Endothelial cell of umbilical vein (primary cell): ENCODE measurements around the gene DEPDC1. TPM values are rescaled to one million over a fixed set of nuclear protein-coding genes. Genes with fewer than 3 reads are reported as not detected.

ENCODE experiments used
- BruUV-seq: library from RNA; stranded (reverse); fragments of 400-500 nt; replicated peaks from 2 replicates; lab custom pipeline; 2021; lab: Mats Ljungman, UMichigan
- CTCF ChIA-PET: fragments of 300-600, 350-600 bp; sonication (Branson Sonifier 250); formaldehyde crosslinking; loops from one replicate; lab custom pipeline; 2021; ENCODE audit warnings: antibody characterized with exemption, inconsistent platforms; lab: Charles Lee
- POLR2A ChIA-PET: fragments of 300-600, 350-600 bp; sonication (Branson Sonifier 250); formaldehyde crosslinking; loops from one replicate; lab custom pipeline; 2021; ENCODE audit warnings: antibody characterized with exemption, inconsistent platforms; lab: Charles Lee
- DNase-seq: peaks from one replicate; pipeline ENCODE4 v3.0.0-alpha.2; 2011; ENCODE audit warnings: low read depth, low spot score
- FAIRE-seq: peaks from 2 replicates; lab custom pipeline; 2011; peaks lifted over from hg19 to GRCh38; lab: Jason Lieb, UNC
- H2AFZ ChIP-seq: 2 replicates; pipeline ENCODE4 v1.6.0; 2012; ENCODE audit warnings: low read depth, low read length, control low read depth, inconsistent platforms
- H3K27ac ChIP-seq: 2 replicates; pipeline ENCODE4 v1.5.1; 2011; ENCODE audit warnings: low read depth, mild to moderate bottlenecking, control low read depth, low read length, moderate library complexity; ENCODE audit not compliant: insufficient read depth
- H3K27me3 ChIP-seq, 2 experiments: 2 replicates each; pipeline versions ENCODE4 v1.6.0 to v1.6.1; 2011; ENCODE audit warnings: low read length in 2 of 2, mixed read lengths in 1 of 2; ENCODE audit not compliant: control insufficient read depth in 2 of 2, insufficient read depth in 2 of 2
- H3K36me3 ChIP-seq, 2 experiments: 2 replicates in 1 of 2; 3 replicates in 1 of 2; pipeline ENCODE4 v1.5.1; 2011; ENCODE audit warnings: low read length in 2 of 2, mild to moderate bottlenecking in 1 of 2, moderate library complexity in 1 of 2; ENCODE audit not compliant: control insufficient read depth in 2 of 2, insufficient read depth in 2 of 2; ENCODE audit errors: extremely low read depth in 1 of 2
- H3K4me1 ChIP-seq: 3 replicates; pipeline ENCODE4 v1.5.1; 2011; ENCODE audit warnings: mild to moderate bottlenecking, low read length; ENCODE audit not compliant: control insufficient read depth, insufficient read depth; ENCODE audit errors: extremely low read depth
- H3K4me2 ChIP-seq: 2 replicates; pipeline ENCODE4 v1.6.1; 2011; ENCODE audit warnings: low read length, control low read depth, mixed read lengths; ENCODE audit not compliant: insufficient read depth
- H3K4me3 ChIP-seq, 3 experiments: fragments of 200-600 bp in 1 of 3; sonication (generic), shearing (Covaris generic) in 1 of 3; replicated peaks in 1 of 3; 2 replicates each; pipeline ENCODE4 v1.5.1; 2011 to 2016; ENCODE audit warnings: control low read depth in 3 of 3, low read length in 3 of 3, mild to moderate bottlenecking in 2 of 3, inconsistent platforms in 1 of 3, low read depth in 1 of 3, moderate library complexity in 1 of 3; ENCODE audit not compliant: insufficient read depth in 1 of 3
- H3K79me2 ChIP-seq: 2 replicates; pipeline ENCODE4 v1.6.0; 2012; ENCODE audit warnings: low read length, inconsistent platforms; ENCODE audit not compliant: control insufficient read depth, insufficient read depth
- H3K9ac ChIP-seq: replicated peaks from 2 replicates; pipeline ENCODE3; 2011; ENCODE audit warnings: low read length, control low read depth; ENCODE audit not compliant: insufficient read depth; ENCODE audit errors: extremely low read depth
- H3K9me1 ChIP-seq: replicated peaks from 3 replicates; pipeline ENCODE4 v1.6.0; 2011; ENCODE audit warnings: mild to moderate bottlenecking, low read length; ENCODE audit not compliant: control insufficient read depth, insufficient read depth; ENCODE audit errors: extremely low read depth
- H3K9me3 ChIP-seq: replicated peaks from 2 replicates; pipeline ENCODE4 v1.5.1; 2012; ENCODE audit warnings: low read length, inconsistent platforms; ENCODE audit not compliant: control insufficient read depth, insufficient read depth
- H4K20me1 ChIP-seq: replicated peaks from 2 replicates; pipeline ENCODE3; 2011; ENCODE audit warnings: mild to moderate bottlenecking, low read length; ENCODE audit not compliant: control insufficient read depth, insufficient read depth; ENCODE audit errors: extremely low read depth
- EZH2 ChIP-seq: IDR thresholded peaks from 2 replicates; pipeline ENCODE4 v1.6.1; 2012; ENCODE audit warnings: borderline replicate concordance, low read depth, mild to moderate bottlenecking, moderate library complexity, low read length, inconsistent platforms; ENCODE audit not compliant: severe bottlenecking
- FOS ChIP-seq: IDR thresholded peaks from 2 replicates; pipeline ENCODE4 v1.6.1; 2011; ENCODE audit warnings: mild to moderate bottlenecking, low read length, moderate library complexity, borderline replicate concordance; ENCODE audit not compliant: insufficient read depth
- GATA2 ChIP-seq: IDR thresholded peaks from 2 replicates; pipeline ENCODE4 v1.7.0; 2011; ENCODE audit warnings: low read depth, mild to moderate bottlenecking, moderate library complexity, mixed read lengths, low read length; ENCODE audit not compliant: insufficient read length, insufficient read depth
- JUN ChIP-seq: IDR thresholded peaks from 2 replicates; pipeline ENCODE4 v1.6.1; 2011; ENCODE audit warnings: borderline replicate concordance, low read depth; ENCODE audit not compliant: insufficient read length, insufficient read depth
- MYC ChIP-seq: IDR thresholded peaks from one replicate; pipeline ENCODE4 v1.6.1; 2011; ENCODE audit warnings: mild to moderate bottlenecking, low read depth, low read length
- POLR2A ChIP-seq: IDR thresholded peaks from 2 replicates; pipeline ENCODE4 v1.6.1; 2012; ENCODE audit warnings: low read depth, mild to moderate bottlenecking, control low read depth, low read length
- POLR2AphosphoS5 ChIP-seq: IDR thresholded peaks from 2 replicates; pipeline ENCODE4 v1.6.1; 2012; ENCODE audit warnings: low read depth, mild to moderate bottlenecking, control low read depth, low read length, moderate library complexity; ENCODE audit not compliant: insufficient read depth
- dilution Hi-C: fragments of 300-500 bp; cut with MboI; formaldehyde crosslinking; loops from one replicate; pipeline ENCODE4 v1.15.0; 2019; ENCODE audit warnings: low sequenced_read_pairs; ENCODE audit not compliant: extremely low pct_ligation_motif_present
- intact Hi-C: fragments of 100-400 bp; cut with micrococcal nuclease; formaldehyde crosslinking; loops from one replicate; pipeline ENCODE4 v1.10.0; 2022
- polyA plus RNA-seq, 4 experiments: library from polyadenylated mRNA; depleted of rRNA in 3 of 4; stranded (reverse) in 3 of 4; unstranded in 1 of 4; fragments of >200 nt; gene quantifications; 2 replicates each; pipeline versions ENCODE4 v1.2.1 to v1.2.3, GENCODE V29; 2011 to 2012; ENCODE audit warnings: missing spikeins in 1 of 4
- total RNA-seq: library from RNA; stranded (reverse); gene quantifications from 2 replicates; pipeline ENCODE4 v1.2.3, GENCODE V29; 2021
- TF ChIP-seq, protein P1 (sequence below): IDR thresholded peaks from 2 replicates; pipeline ENCODE4 v1.6.1; 2011; ENCODE audit not compliant: insufficient read depth, insufficient read length
- TF ChIP-seq, protein P2 (sequence below), 2 donors: IDR thresholded peaks; 1 replicate in 1 of 2; 2 replicates in 1 of 2; pipeline ENCODE4 v1.5.1; 2011; ENCODE audit warnings: low read length in 2 of 2, mild to moderate bottlenecking in 2 of 2, moderate library complexity in 2 of 2, control low read depth in 1 of 2, inconsistent platforms in 1 of 2, low read depth in 1 of 2; ENCODE audit not compliant: insufficient read depth in 1 of 2; ENCODE audit errors: extremely low read depth in 1 of 2

Gene DEPDC1
- total and polyA plus RNA-seq, 2 donors (not counting 3 experiments of a cell fraction or from before 2014, with no cell fraction given) = 5.5 to 30.4 TPM

DNA sequence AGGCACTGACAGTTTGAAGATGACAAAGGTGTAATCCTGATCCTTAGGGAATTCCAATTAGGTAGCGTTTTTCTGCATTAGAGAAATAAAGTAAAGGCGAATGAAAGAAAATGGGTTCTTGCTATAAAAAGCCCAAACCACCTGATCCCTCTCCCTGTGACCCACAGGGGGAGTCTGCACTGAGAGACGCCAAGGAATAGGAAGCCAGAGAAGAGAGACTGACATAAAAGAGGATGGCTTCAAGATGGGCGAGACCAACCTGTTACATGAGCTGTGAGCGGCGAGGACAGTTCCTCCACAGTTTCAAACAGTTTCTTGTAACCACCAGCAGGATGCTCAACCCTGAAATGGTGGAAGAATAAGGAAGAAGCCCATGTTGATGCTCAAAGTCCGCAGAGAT lies 48.5 kb downstream of the DEPDC1 start:
- CTCF ChIA-PET = interaction anchor here (1.4 kb wide), 1 partner anchor 64 kb away, joined by 3 read pairs; no protein-coding TSS in a partner anchor
- Histone ChIP-seq H3K36me3 (no peaks in the 10 kb centered on the region), H3K27me3 (peaks cover 0 to 2% of the 10 kb centered on the region in 2 experiments), H3K4me2 (no peak overlapping the region), H3K9me1 (no peaks in the 10 kb centered on the region), H3K79me2 (no peaks in the 10 kb centered on the region), H3K27ac (no peak overlapping the region), H3K9me3 (no peaks in the 10 kb centered on the region), H3K9ac (no peak overlapping the region), H4K20me1 (no peaks in the 10 kb centered on the region), H2AFZ (no peak overlapping the region), H3K4me1 (no peaks in the 10 kb centered on the region), H3K4me3 (no peak overlapping the region)
- FAIRE-seq (no peak), DNase-seq (no peak)
- TF ChIP-seq POLR2AphosphoS5 = no peak
- no peak for TF ChIP-seq POLR2A
- no peak for TF ChIP-seq MYC
- no peak for TF ChIP-seq FOS
- TF ChIP-seq, protein P1, sequence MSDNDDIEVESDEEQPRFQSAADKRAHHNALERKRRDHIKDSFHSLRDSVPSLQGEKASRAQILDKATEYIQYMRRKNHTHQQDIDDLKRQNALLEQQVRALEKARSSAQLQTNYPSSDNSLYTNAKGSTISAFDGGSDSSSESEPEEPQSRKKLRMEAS = no peak
- no peak for TF ChIP-seq EZH2
- no peak for TF ChIP-seq JUN
- TF ChIP-seq, protein P2, sequence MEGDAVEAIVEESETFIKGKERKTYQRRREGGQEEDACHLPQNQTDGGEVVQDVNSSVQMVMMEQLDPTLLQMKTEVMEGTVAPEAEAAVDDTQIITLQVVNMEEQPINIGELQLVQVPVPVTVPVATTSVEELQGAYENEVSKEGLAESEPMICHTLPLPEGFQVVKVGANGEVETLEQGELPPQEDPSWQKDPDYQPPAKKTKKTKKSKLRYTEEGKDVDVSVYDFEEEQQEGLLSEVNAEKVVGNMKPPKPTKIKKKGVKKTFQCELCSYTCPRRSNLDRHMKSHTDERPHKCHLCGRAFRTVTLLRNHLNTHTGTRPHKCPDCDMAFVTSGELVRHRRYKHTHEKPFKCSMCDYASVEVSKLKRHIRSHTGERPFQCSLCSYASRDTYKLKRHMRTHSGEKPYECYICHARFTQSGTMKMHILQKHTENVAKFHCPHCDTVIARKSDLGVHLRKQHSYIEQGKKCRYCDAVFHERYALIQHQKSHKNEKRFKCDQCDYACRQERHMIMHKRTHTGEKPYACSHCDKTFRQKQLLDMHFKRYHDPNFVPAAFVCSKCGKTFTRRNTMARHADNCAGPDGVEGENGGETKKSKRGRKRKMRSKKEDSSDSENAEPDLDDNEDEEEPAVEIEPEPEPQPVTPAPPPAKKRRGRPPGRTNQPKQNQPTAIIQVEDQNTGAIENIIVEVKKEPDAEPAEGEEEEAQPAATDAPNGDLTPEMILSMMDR (IDR thresholded peaks at IDR 0.05; ENCODE audit: extremely low read depth in 1 of 2, insufficient read depth in 1 of 2, low read depth in 1 of 2, low read length in 2 of 2) = no peak
- no peak for TF ChIP-seq GATA2
- intact Hi-C loops = no loop called here
- no TSS peak for BruUV-seq
- POLR2A ChIA-PET = no interaction called here
- dilution Hi-C loops = no loop called here
